Measurements from ENCODE around the gene PAX6. TPM values are rescaled to one million over a fixed set of nuclear protein-coding genes. Genes with fewer than 3 reads are reported as not detected.
A peak's percentile ranks its signal among the peaks of the same experiment; 100 is the strongest.

The PAX6 gene
- total and polyA plus RNA-seq, 9 of the 15 experiments (the other 6 are each of a cell fraction or from before 2014, with no cell fraction given), result 1.5 to 10.9 (median 5.3) TPM

GRCh38 chr11:31782257-31782656 lies 28.9 kb downstream of the PAX6 start (continued):
- TF ChIP-seq CEBPB (tag; IDR thresholded peaks at IDR 0.05) (no peak), ZNF253 (CRISPR knock-in tag; conservative IDR thresholded peaks at IDR 0.05) (no peak), CBFA2T2 (conservative IDR thresholded peaks at IDR 0.05) (peak; percentile 42; the same call in 1 of the 2 replicates), TFAM (CRISPR knock-in tag; conservative IDR thresholded peaks at IDR 0.05) (no peak), TEAD4 (IDR thresholded peaks at IDR 0.05; ENCODE audit: low read length) (peak; percentile 63), TEAD4 (CRISPR knock-in tag; IDR thresholded peaks at IDR 0.05; ENCODE audit: borderline replicate concordance) (no peak), TAF7 (tag; IDR thresholded peaks at IDR 0.05) (no peak), ZNF347 (CRISPR knock-in tag; IDR thresholded peaks at IDR 0.05; ENCODE audit: low read depth) (no peak), BRD4 (IDR thresholded peaks at IDR 0.05) (no peak), ARID1B (IDR thresholded peaks at IDR 0.05) (peak; percentile 79), KLF13 (tag; IDR thresholded peaks at IDR 0.05; ENCODE audit: borderline replicate concordance, low read depth) (no peak), TFAP4 (CRISPR knock-in tag; IDR thresholded peaks at IDR 0.05; ENCODE audit: borderline replicate concordance) (no peak), PBX2 (CRISPR knock-in tag; IDR thresholded peaks at IDR 0.05; ENCODE audit: low read depth) (no peak), PBX2 (tag; conservative IDR thresholded peaks at IDR 0.05; ENCODE audit: low read depth) (no peak)
- TF ChIP-seq, protein P1, sequence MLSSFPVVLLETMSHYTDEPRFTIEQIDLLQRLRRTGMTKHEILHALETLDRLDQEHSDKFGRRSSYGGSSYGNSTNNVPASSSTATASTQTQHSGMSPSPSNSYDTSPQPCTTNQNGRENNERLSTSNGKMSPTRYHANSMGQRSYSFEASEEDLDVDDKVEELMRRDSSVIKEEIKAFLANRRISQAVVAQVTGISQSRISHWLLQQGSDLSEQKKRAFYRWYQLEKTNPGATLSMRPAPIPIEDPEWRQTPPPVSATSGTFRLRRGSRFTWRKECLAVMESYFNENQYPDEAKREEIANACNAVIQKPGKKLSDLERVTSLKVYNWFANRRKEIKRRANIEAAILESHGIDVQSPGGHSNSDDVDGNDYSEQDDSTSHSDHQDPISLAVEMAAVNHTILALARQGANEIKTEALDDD (IDR thresholded peaks at IDR 0.05), result no peak
- TF ChIP-seq, protein P2, sequence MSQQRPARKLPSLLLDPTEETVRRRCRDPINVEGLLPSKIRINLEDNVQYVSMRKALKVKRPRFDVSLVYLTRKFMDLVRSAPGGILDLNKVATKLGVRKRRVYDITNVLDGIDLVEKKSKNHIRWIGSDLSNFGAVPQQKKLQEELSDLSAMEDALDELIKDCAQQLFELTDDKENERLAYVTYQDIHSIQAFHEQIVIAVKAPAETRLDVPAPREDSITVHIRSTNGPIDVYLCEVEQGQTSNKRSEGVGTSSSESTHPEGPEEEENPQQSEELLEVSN (IDR thresholded peaks at IDR 0.05; ENCODE audit: borderline replicate concordance in 1 of 2, extremely low read depth in 1 of 2, insufficient read depth in 1 of 2, insufficient read length in 1 of 2, low read depth in 1 of 2, low read length in 1 of 2, poor library complexity in 1 of 2, severe bottlenecking in 1 of 2), result no peak
- TF ChIP-seq, protein P3, sequence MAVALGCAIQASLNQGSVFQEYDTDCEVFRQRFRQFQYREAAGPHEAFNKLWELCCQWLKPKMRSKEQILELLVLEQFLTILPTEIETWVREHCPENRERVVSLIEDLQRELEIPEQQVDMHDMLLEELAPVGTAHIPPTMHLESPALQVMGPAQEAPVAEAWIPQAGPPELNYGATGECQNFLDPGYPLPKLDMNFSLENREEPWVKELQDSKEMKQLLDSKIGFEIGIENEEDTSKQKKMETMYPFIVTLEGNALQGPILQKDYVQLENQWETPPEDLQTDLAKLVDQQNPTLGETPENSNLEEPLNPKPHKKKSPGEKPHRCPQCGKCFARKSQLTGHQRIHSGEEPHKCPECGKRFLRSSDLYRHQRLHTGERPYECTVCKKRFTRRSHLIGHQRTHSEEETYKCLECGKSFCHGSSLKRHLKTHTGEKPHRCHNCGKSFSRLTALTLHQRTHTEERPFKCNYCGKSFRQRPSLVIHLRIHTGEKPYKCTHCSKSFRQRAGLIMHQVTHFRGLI (CRISPR knock-in tag; IDR thresholded peaks at IDR 0.05), result no peak
- TF ChIP-seq, protein P4, sequence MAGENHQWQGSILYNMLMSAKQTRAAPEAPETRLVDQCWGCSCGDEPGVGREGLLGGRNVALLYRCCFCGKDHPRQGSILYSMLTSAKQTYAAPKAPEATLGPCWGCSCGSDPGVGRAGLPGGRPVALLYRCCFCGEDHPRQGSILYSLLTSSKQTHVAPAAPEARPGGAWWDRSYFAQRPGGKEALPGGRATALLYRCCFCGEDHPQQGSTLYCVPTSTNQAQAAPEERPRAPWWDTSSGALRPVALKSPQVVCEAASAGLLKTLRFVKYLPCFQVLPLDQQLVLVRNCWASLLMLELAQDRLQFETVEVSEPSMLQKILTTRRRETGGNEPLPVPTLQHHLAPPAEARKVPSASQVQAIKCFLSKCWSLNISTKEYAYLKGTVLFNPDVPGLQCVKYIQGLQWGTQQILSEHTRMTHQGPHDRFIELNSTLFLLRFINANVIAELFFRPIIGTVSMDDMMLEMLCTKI (IDR thresholded peaks at IDR 0.05; ENCODE audit: partially characterized antibody), result no peak

Measured in K562 (cell line).